Ascending aorta (tissue), 2 donors: Measurements from ENCODE around the gene PRKAR1B. TPM values are rescaled to one million over a fixed set of nuclear protein-coding genes. Genes with fewer than 3 reads are reported as not detected.

Source experiments
- DNase-seq, 2 donors: peaks; one replicate each; pipeline ENCODE4 v3.0.0-alpha.2; 2019; ENCODE audit warnings: low spot score in 2 of 2
- H3K27ac ChIP-seq, 2 donors: fragments of 200-600 bp; sonication (generic); one replicate each; pipeline ENCODE4 v1.5.1; 2016 to 2017; ENCODE audit warnings: mild to moderate bottlenecking in 1 of 2
- H3K27me3 ChIP-seq: fragments of 200-600 bp; sonication (generic); one replicate; pipeline ENCODE4 v1.5.1; 2017
- H3K36me3 ChIP-seq, 2 donors: fragments of 200-600 bp; sonication (generic); one replicate each; pipeline ENCODE4 v1.5.1; 2016
- H3K4me1 ChIP-seq, 2 donors: fragments of 200-600 bp; sonication (generic); one replicate each; pipeline ENCODE4 v1.5.1; 2016 to 2017; ENCODE audit warnings: mild to moderate bottlenecking in 1 of 2
- H3K4me3 ChIP-seq, 2 donors: fragments of 200-600 bp; sonication (generic); one replicate each; pipeline ENCODE4 v1.5.1; 2016 to 2017; ENCODE audit warnings: mild to moderate bottlenecking in 1 of 2
- H3K9me3 ChIP-seq, 2 donors: fragments of 200-600 bp; sonication (generic); one replicate each; pipeline ENCODE4 v1.5.1; 2016
- intact Hi-C: fragments of 100-400 bp; cut with DNase I; formaldehyde crosslinking; loops from one replicate; pipeline ENCODE4 v1.15.1; 2023
- total RNA-seq: library from RNA; depleted of rRNA; stranded (reverse); fragments of >200 nt; gene quantifications from one replicate; pipeline ENCODE4 v1.1.0, GENCODE V29; 2016
- TF ChIP-seq, protein P1 (sequence below), 3 experiments: fragments of 200-600 bp in 2 of 3; fragments of 450-650 bp in 1 of 3; sonication (generic) in 2 of 3; IDR thresholded peaks; one replicate each; pipeline ENCODE4 v1.5.1; 2016 to 2019; ENCODE audit warnings: antibody characterized with exemption in 3 of 3, mild to moderate bottlenecking in 1 of 3, moderate library complexity in 1 of 3

The PRKAR1B gene
- total RNA-seq, 1 donor from 2014 or later, result 13.0 TPM

DNA sequence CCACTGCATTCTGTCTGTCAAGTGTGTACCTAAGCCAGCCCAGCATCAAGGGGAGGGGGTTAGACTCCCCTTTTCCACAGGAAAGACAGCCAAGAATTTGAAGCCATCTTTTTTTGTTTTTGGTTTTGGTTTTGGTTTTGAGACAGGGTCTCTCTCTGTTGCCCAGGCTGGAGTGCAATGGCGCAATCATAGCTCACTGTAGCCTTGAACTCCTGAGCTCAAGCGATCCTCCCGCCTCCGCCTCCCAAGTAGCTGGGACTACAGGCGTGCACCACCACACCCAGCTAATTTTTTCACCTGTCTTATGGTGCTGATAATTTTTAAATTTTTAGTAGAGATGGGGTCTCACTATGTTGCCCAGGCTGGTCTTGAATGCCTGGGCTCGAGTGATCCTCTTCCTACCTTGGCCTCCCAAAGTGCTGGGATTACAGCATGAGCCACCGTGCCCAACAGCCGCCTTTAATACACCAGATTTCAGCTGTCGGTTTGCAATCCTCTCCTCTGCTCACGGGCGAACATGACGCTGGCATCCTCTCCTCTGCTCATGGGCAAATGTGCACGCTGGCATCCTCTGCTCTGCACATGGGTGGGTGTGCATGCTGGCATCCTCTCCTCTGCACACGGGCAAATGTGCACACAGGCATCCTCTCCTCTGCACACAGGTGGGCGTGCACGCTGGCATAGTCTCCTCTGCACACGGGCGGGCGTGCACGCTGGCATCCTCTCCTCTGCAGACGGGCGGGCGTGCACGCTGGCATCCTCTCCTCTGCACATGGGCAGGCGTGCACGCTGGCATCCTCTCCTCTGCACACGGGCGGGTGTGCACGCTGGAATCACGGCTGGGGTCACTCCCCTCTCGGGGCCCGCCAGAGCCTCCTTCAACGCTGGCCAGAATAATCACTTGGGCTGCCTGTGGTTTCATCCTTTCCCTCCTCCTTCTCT, 151.4 kb downstream of the PRKAR1B start:
- Histone ChIP-seq H3K9me3 (no peaks in the 10 kb centered on the region), H3K4me1 (peaks cover 3 to 7% of the 10 kb centered on the region in 2 donors), H3K4me3 (no peak overlapping the region), H3K27ac (peak overlapping the region in 1 of 2 donors; percentile 65), H3K36me3 (no peaks in the 10 kb centered on the region), H3K27me3 (no peaks in the 10 kb centered on the region)
- DNase-seq, result no peak
- intact Hi-C loops, result no loop called here
- TF ChIP-seq, protein P1, sequence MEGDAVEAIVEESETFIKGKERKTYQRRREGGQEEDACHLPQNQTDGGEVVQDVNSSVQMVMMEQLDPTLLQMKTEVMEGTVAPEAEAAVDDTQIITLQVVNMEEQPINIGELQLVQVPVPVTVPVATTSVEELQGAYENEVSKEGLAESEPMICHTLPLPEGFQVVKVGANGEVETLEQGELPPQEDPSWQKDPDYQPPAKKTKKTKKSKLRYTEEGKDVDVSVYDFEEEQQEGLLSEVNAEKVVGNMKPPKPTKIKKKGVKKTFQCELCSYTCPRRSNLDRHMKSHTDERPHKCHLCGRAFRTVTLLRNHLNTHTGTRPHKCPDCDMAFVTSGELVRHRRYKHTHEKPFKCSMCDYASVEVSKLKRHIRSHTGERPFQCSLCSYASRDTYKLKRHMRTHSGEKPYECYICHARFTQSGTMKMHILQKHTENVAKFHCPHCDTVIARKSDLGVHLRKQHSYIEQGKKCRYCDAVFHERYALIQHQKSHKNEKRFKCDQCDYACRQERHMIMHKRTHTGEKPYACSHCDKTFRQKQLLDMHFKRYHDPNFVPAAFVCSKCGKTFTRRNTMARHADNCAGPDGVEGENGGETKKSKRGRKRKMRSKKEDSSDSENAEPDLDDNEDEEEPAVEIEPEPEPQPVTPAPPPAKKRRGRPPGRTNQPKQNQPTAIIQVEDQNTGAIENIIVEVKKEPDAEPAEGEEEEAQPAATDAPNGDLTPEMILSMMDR (IDR thresholded peaks at IDR 0.05), result no peak

DNA sequence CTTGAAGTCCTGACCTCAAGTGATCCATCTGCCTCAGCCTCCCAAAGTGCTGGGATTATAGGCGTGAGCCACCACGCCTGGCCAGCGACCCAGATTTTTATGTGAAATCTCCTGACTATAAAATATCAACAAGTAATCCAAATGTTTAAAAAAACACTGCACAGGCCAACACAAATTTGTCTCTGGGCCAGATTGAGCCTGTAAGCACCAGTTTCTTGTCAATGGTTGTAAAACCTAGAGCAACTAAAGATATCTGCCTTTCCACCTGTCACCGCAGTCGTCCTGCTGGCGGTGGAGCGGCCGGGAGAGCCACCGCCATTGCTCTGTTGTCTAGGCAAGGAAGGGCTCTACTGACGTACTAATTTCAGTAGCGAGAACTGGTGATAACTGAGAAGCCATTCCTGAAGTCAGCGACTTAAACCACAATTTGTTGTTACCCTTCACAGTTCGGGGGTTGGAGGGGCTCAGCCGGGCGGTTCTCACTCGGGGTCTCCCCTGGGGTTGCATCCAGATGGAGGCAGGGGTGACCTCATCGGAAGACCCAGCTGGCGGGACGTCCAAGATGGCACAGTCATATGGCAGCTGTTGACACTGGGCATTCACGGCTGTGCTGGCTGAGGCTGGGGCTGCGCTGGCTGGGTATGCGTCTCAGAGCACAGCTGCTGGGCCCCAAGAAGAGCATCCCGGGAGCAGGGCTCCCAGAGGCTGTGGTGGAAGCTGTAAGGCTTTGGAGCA, 152.3 kb downstream of the PRKAR1B start:
- Histone ChIP-seq H3K27me3 (no peaks in the 10 kb centered on the region), H3K4me1 (peaks cover 3 to 7% of the 10 kb centered on the region in 2 donors), H3K4me3 (peak overlapping the region in 1 of 2 donors; percentile 7), H3K9me3 (no peaks in the 10 kb centered on the region), H3K27ac (peak overlapping the region; percentile 16 to 65), H3K36me3 (no peaks in the 10 kb centered on the region)
- no peak for DNase-seq
- intact Hi-C loops, result no loop called here
- TF ChIP-seq, protein P1 (IDR thresholded peaks at IDR 0.05), result peak in 1 of 3 experiments; percentile 6

DNA sequence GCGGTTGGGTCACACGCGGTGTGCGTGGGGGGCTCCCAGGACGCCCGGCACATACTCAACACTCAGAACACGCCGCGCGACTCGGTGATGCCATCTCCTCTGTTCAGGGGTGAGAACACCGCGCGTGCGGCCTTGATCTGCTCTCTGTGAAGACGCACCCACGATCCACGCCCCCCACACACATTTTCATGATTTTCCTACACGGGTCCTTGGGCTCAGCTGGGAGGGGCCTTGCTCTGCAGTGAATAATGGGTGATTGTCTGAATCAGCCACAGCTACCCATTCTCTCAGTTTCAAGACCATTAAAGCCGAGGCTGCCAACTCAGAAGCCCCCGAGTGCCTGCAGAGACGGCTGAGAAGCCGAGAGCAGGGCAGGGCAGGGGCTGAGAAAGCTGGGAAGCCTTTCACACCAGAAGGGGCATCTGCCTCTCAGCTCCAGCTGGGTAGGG, 153.1 kb downstream of the PRKAR1B start:
- H3K9me3 ChIP-seq, result no peaks in the 10 kb centered on the region
- DNase-seq, result no peak
- peaks cover 12% of the 10 kb centered on the region in 2 donors for H3K4me1 ChIP-seq
- H3K4me3 ChIP-seq, result no peak overlapping the region
- TF ChIP-seq, protein P1 (IDR thresholded peaks at IDR 0.05), result no peak
- intact Hi-C loops, result no loop called here
- peak overlapping the region in 1 of 2 donors; percentile 65 for H3K27ac ChIP-seq
- no peaks in the 10 kb centered on the region for H3K36me3 ChIP-seq
- H3K27me3 ChIP-seq, result no peaks in the 10 kb centered on the region

DNA sequence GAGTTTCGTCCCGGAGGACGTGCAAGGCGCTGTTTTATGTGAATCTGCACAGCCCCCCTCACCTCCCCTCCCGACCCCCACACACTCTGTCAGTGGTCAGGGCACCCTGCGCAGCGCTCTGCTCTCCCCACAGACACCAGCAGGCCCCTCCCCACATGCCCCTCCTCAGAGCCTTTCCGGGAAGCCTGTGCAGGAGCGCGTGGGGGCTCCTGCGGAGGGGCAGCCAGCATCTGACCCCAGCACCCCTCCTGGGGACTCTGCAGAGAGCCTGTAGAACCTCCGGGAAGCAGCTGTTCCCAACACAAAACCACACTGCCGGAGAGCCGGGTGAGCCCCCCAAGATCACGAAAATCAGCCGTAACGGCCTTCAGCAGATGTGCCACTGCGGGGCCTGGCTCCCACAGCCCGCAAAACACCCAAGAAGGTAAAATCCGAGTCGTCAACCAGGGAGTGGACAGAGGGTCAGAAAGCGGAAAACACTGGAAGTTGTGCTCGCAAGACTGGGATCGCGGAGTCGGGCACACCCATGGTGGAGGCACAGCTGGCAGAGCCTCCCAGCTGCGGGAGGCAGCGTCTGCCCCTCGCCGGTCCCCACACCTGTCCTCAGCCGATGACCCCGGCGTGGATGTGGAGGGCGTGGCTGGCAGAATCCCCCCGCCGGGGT, 153.7 kb downstream of the PRKAR1B start:
- DNase-seq, result no peak
- intact Hi-C loops, result no loop called here

More for the DNA sequence above, 153.7 kb downstream of the PRKAR1B start:
- TF ChIP-seq, protein P1 (IDR thresholded peaks at IDR 0.05), result no peak
- Histone ChIP-seq H3K4me3 (no peak overlapping the region), H3K9me3 (no peaks in the 10 kb centered on the region), H3K36me3 (no peaks in the 10 kb centered on the region), H3K27me3 (no peaks in the 10 kb centered on the region), H3K4me1 (peaks cover 15 to 18% of the 10 kb centered on the region in 2 donors), H3K27ac (peak overlapping the region in 1 of 2 donors; percentile 65)
